Embryonic facial prominence (tissue), 1 donor: ENCODE results near the gene TMEM174.

ENCODE experiments used
- DNase-seq: peaks from one replicate; pipeline ENCODE4 v3.0.0-alpha.2; 2016; ENCODE audit errors: extremely low spot score

Gene TMEM174, protein sequence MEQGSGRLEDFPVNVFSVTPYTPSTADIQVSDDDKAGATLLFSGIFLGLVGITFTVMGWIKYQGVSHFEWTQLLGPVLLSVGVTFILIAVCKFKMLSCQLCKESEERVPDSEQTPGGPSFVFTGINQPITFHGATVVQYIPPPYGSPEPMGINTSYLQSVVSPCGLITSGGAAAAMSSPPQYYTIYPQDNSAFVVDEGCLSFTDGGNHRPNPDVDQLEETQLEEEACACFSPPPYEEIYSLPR

DNA sequence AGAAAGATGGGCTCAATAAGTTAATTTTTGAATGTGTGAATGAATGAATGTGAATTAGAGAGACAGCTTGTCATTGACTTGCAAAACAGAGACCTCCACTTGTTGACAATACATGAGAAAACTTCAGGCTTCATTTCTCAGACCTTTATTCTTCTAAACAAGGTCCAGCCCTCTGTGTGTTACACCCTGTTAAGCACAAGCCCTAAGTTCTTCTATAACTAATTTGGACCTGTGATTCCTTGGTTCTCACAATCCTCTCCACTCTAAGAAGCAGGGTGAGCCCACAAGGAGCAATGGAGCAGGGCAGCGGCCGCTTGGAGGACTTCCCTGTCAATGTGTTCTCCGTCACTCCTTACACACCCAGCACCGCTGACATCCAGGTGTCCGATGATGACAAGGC lies at the start of gene TMEM174:
Gene TMEM174, plus strand, starts transcription at position 243 of the 400 bp plus-strand sequence. Its CDS starts 51 bp downstream, at position 294.
- DNase-seq = no peak

- no peak for DNase-seq
Measured at GRCh38 chr5:73125289-73125688, 47.7 kb upstream of the TMEM174 start.

DNA sequence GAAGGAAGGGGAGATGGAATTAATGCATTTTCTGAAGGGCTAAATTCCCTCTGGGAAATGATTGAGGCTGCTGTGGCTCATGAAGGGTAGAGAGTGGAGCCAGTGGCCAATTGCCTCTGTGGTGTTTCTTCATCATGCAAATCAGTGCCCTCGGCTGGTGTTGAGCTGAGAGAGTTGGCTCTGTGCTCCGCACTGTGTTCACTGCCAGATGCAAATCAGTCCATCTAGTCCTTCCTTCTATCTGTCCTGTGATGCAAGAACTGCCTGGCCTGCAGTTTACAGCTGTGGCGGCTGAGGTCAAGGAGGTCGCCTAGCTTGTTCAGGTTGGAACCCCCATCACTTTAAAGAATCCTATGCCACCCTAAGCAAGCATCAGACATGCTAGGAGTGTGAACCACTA lies 46.6 kb upstream of the TMEM174 start:
- no peak for DNase-seq

- DNase-seq = no peak
Measured at GRCh38 chr5:73126957-73127356, 46.0 kb upstream of the TMEM174 start.

DNA sequence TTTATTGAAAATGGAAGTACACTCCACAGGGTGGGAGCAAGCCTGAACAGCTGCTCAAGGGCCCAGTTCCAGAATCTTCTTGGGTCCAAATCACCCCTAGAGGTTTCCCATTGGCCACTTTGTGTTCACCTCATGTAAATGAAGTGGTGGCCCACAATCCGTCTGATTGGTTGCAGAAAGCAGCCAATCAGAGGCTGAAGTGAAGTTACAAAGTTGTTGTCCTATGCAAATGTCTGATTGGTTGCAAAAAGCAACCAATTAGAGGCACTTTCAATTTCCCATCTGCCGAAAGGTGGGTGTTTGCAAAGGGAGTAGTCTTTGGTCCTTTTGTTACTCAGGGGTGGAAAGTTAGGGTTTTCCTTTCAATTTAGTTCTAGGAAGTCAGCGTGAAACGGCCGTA lies 43.9 kb upstream of the TMEM174 start:
- DNase-seq = no peak

GRCh38 chr5:73130811-73131210 lies 42.2 kb upstream of the TMEM174 start:
- no peak for DNase-seq

GRCh38 chr5:73131711-73132425 lies 41.1 kb upstream of the TMEM174 start:
- DNase-seq = no peak

GRCh38 chr5:73132759-73133158 lies 40.2 kb upstream of the TMEM174 start:
- DNase-seq = no peak

- DNase-seq = no peak
Measured at GRCh38 chr5:73135021-73135420, 38.0 kb upstream of the TMEM174 start.

GRCh38 chr5:73135429-73136054 lies 37.5 kb upstream of the TMEM174 start:
- no peak for DNase-seq

- no peak for DNase-seq
Measured at GRCh38 chr5:73136055-73136562, 36.9 kb upstream of the TMEM174 start.

GRCh38 chr5:73137563-73138530 lies 35.1 kb upstream of the TMEM174 start:
- DNase-seq = no peak

DNA sequence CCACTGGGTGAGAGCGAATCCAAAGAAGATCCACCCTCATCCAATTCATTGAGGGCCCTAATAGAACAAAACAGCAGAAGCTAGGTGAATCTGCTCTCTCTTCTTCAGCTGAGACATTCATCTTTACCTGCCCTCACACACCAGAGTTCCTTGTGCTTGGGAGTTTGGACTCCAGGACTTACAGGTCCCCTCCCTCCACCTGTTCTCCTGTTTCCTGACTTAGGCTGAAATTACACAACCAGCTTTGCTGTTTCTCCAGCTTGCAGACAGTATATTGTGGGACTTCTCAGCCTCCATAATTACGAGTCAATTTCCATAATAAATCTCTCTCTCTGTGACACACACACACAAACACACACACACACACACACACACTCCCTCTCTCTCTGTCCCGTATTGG lies 33.5 kb upstream of the TMEM174 start:
- DNase-seq = no peak

- no peak for DNase-seq
Measured at GRCh38 chr5:73140801-73141200, 32.2 kb upstream of the TMEM174 start.

DNA sequence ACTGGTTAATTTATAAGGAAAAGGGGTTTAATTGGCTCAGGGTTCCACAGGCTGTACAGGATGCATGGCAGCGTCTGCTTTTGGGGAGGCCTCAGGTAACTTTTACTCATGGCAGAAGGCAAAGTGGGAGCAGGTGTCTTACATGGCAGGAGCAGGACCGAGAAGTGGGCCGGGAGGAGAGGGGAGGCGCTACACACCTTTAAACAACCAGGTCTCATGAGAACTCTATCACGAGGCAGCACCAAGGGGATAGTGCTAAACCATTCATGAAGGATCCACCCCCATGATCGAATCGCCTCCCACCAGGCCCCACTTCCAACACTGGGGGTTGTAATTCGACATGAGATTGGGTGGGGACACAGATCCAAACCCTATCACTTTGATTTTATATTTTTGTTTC lies 31.0 kb upstream of the TMEM174 start:
- no peak for DNase-seq

GRCh38 chr5:73143716-73144115 lies 29.3 kb upstream of the TMEM174 start:
- DNase-seq = no peak

GRCh38 chr5:73149540-73149939 lies 23.5 kb upstream of the TMEM174 start:
- no peak for DNase-seq

- DNase-seq = no peak
Measured at GRCh38 chr5:73150876-73151275, 22.1 kb upstream of the TMEM174 start.

- DNase-seq = no peak
Measured at GRCh38 chr5:73151766-73152410, 21.1 kb upstream of the TMEM174 start.

DNA sequence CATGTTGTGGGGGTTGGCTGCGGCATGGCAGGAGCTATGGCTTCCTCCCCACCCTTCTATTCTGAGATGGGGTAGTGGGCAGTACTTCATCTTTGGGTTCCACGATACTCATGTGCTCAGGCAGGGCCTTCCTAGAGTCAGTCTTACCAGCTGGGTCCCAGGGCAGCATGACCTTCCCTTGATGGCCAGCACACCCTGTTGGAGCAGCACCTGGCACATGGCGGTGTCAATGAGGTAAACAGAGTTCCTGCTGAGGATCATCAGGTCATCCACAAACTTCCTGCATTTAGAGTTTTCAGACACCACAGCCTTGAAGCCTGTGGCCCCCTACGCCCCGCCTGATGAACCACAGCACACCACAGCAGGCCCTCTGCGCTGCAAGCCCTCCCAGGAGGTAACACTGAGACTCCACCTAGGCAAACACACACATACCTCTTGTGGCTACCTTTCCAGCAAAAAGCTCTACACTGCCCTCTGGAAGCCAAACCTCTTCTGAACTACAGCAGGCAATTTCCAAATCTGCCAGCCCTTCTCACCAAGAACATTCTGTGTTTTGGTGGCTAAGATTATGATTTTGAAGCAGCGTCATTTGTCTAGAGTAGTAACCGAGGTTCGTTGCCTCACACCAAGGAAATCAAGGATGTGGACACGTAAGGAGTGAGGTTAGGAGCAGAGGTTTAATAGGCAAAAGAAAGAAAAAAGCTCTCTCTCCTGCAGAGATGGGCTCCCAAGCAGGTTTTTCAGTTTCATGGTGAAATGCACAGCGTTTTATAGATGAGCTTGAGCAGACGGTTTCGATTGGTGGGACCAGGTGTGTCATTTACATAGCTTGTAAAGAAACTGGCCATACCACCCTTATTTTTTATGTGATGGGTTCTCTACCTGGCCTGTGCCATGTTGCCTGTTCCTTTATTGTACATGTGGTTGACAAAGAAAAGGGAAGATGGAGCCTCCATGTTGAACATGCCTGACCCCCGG lies 20.3 kb upstream of the TMEM174 start:
- DNase-seq = no peak
